Measurements from ENCODE around the gene NTPCR.
A peak's percentile ranks its signal among the peaks of the same experiment; 100 is the strongest.

- TF ChIP-seq CTCF (optimal IDR thresholded peaks at IDR 0.05 in 1 of 3, IDR thresholded peaks at IDR 0.05 in 1 of 3, conservative IDR thresholded peaks at IDR 0.05 in 1 of 3; ENCODE audit: extremely low read depth in 1 of 3, insufficient read depth in 2 of 3, low read length in 3 of 3) (peak in 2 of 3 experiments; percentile 8 to 64), EZH2 (IDR thresholded peaks at IDR 0.05; ENCODE audit: low read length) (no peak)
These were observed 30.1 kb downstream of the NTPCR start for GRCh38 chr1:232980355-232980978.
